Neural cell (in vitro differentiated cells): ENCODE measurements around the gene KDM3B. TPM values are rescaled to one million over a fixed set of nuclear protein-coding genes. Genes with fewer than 3 reads are reported as not detected.

ENCODE experiments used
- H2AFZ ChIP-seq: fragments of 200-600, 300-800 bp; sonication (generic), shearing (Covaris generic); 2 replicates; pipeline ENCODE4 v1.6.0; 2014; ENCODE audit warnings: low read depth, mild to moderate bottlenecking, antibody characterized with exemption, low read length, moderate library complexity
- H3F3A ChIP-seq: fragments of 200-600 bp; shearing (Covaris generic); 2 replicates; pipeline ENCODE4 v1.6.1; 2016; ENCODE audit warnings: mild to moderate bottlenecking, moderate library complexity, mixed read lengths, antibody characterized with exemption, low read length; ENCODE audit not compliant: insufficient read depth, poor library complexity, severe bottlenecking
- H3K27ac ChIP-seq: fragments of 200-600, 300-800 bp; sonication (generic), shearing (Covaris generic); 2 replicates; pipeline ENCODE4 v1.5.1; 2014; ENCODE audit warnings: mild to moderate bottlenecking, low read length, moderate library complexity
- H3K27me3 ChIP-seq: fragments of 300-800, 200-600 bp; sonication (generic), shearing (Covaris generic); 2 replicates; pipeline ENCODE4 v1.6.0; 2014; ENCODE audit warnings: mild to moderate bottlenecking, low read depth, low read length, moderate library complexity; ENCODE audit not compliant: insufficient read depth
- H3K36me3 ChIP-seq: fragments of 300-800, 200-600 bp; sonication (generic), shearing (Covaris generic); 2 replicates; pipeline ENCODE4 v1.5.1; 2014; ENCODE audit warnings: mild to moderate bottlenecking, antibody characterized with exemption, low read length, moderate library complexity; ENCODE audit not compliant: insufficient read depth
- H3K4me2 ChIP-seq: fragments of 300-800, 200-600 bp; sonication (generic), shearing (Covaris generic); 2 replicates; pipeline ENCODE4 v1.6.0; 2014; ENCODE audit warnings: mild to moderate bottlenecking, low read length
- H3K4me3 ChIP-seq: fragments of 300-800, 200-600 bp; sonication (generic), shearing (Covaris generic); 2 replicates; pipeline ENCODE4 v1.5.1; 2014; ENCODE audit warnings: mild to moderate bottlenecking, low read length, moderate library complexity
- H3K79me2 ChIP-seq: fragments of 200-600 bp; shearing (Covaris generic); replicated peaks from 2 replicates; pipeline ENCODE4 v1.6.0; 2014; ENCODE audit warnings: mild to moderate bottlenecking, low read length, moderate library complexity; ENCODE audit not compliant: insufficient read depth
- H3K9ac ChIP-seq: fragments of 300-800, 200-600 bp; sonication (generic), shearing (Covaris generic); 2 replicates; pipeline ENCODE4 v1.6.1; 2016; ENCODE audit warnings: mild to moderate bottlenecking, low read length, mixed read lengths
- H3K9me2 ChIP-seq: fragments of 200-600 bp; shearing (Covaris generic); 2 replicates; pipeline ENCODE4 v1.6.1; 2016; ENCODE audit warnings: mild to moderate bottlenecking, low read length, mixed read lengths; ENCODE audit not compliant: insufficient read depth
- H3K9me3 ChIP-seq: fragments of 200-600, 300-800 bp; sonication (generic), shearing (Covaris generic); 2 replicates; pipeline ENCODE4 v1.6.1; 2016; ENCODE audit warnings: mild to moderate bottlenecking, mixed run types, low read length, moderate library complexity, mixed read lengths
- H4K20me1 ChIP-seq: fragments of 200-600 bp; shearing (Covaris generic); 2 replicates; pipeline ENCODE4 v1.6.1; 2016; ENCODE audit warnings: mild to moderate bottlenecking, mixed run types; ENCODE audit not compliant: insufficient read depth
- CTCF ChIP-seq: fragments of 450-650 bp; IDR thresholded peaks from 2 replicates; pipeline ENCODE4 v1.5.1; 2014; ENCODE audit warnings: antibody characterized with exemption, mild to moderate bottlenecking, moderate library complexity; ENCODE audit not compliant: poor library complexity, severe bottlenecking
- EP300 ChIP-seq: fragments of 450-650 bp; conservative IDR thresholded peaks from 2 replicates; pipeline ENCODE4 v1.6.1; 2014; ENCODE audit warnings: antibody characterized with exemption, mild to moderate bottlenecking, moderate library complexity; ENCODE audit not compliant: poor library complexity, severe bottlenecking
- EZH2 ChIP-seq: fragments of 200-600, 300-800 bp; shearing (Covaris generic), sonication (generic); IDR thresholded peaks from 2 replicates; pipeline ENCODE4 v1.6.1; 2014; ENCODE audit warnings: antibody characterized with exemption, low read length, borderline replicate concordance, mild to moderate bottlenecking; ENCODE audit not compliant: insufficient read depth, poor library complexity, severe bottlenecking
- MXI1 ChIP-seq: fragments of 450-650 bp; conservative IDR thresholded peaks from 2 replicates; pipeline ENCODE4 v1.6.1; 2014; ENCODE audit warnings: antibody characterized with exemption, mild to moderate bottlenecking; ENCODE audit not compliant: poor library complexity, severe bottlenecking
- POLR2AphosphoS5 ChIP-seq: IDR thresholded peaks from 2 replicates; pipeline ENCODE4 v1.6.1; 2012
- RAD21 ChIP-seq: fragments of 450-650 bp; conservative IDR thresholded peaks from 2 replicates; pipeline ENCODE4 v1.6.1; 2014; ENCODE audit warnings: antibody characterized with exemption, mild to moderate bottlenecking, moderate library complexity
- REST ChIP-seq: IDR thresholded peaks from 2 replicates; pipeline ENCODE4 v1.6.1; 2012; ENCODE audit warnings: borderline replicate concordance
- SMC3 ChIP-seq: fragments of 450-650 bp; conservative IDR thresholded peaks from 2 replicates; pipeline ENCODE4 v1.6.1; 2014; ENCODE audit warnings: antibody characterized with exemption, mild to moderate bottlenecking, moderate library complexity; ENCODE audit not compliant: poor library complexity
- TAF1 ChIP-seq: IDR thresholded peaks from 2 replicates; pipeline ENCODE4 v1.6.1; 2012; ENCODE audit warnings: low read depth
- polyA plus RNA-seq: library from polyadenylated mRNA; depleted of rRNA; stranded (reverse); fragments of >200 nt; gene quantifications from 2 replicates; pipeline ENCODE4 v1.2.3, GENCODE V29; 2014

The KDM3B gene
- polyA plus RNA-seq, 1 donor from 2014 or later: 58.7 TPM

DNA sequence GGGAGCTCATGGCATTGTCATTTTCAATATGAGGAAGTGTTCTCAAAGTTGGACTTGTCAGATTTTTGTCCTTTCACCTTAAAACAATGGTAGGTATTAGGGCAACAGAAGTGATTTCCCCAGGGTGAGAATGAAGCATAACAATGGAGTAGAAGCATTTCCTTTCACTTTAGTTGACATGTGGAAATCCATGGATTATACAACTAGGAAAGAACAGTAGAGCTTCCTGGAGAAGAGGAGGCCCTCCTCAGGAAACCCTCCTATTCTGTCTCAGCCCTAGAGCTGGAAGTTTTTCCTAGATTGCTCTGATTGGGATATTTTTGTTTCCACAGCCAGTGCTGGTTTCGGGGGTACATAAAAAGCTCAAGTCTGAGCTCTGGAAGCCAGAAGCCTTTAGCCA is 72.6 kb downstream of the KDM3B start:
- H3K27me3 ChIP-seq: no peaks in the 10 kb centered on the region
- H3K9me2 ChIP-seq: no peaks in the 10 kb centered on the region
- H3K36me3 ChIP-seq: peaks cover 4% of the 10 kb centered on the region
- H3K4me2 ChIP-seq: no peak overlapping the region
- no peak overlapping the region for H3K9ac ChIP-seq
- H3K9me3 ChIP-seq: no peaks in the 10 kb centered on the region
- no peaks in the 10 kb centered on the region for H3F3A ChIP-seq
- no peak overlapping the region for H3K4me3 ChIP-seq
- no peak overlapping the region for H2AFZ ChIP-seq
- no peaks in the 10 kb centered on the region for H4K20me1 ChIP-seq
- no peak overlapping the region for H3K27ac ChIP-seq
- TF ChIP-seq EZH2: no peak
- no peak for TF ChIP-seq SMC3
- TF ChIP-seq TAF1: no peak
- no peak for TF ChIP-seq POLR2AphosphoS5
- no peak for TF ChIP-seq MXI1
- no peak for TF ChIP-seq EP300
- no peak for TF ChIP-seq RAD21
- no peak for TF ChIP-seq CTCF
- no peak for TF ChIP-seq REST
- no peaks in the 10 kb centered on the region for H3K79me2 ChIP-seq

DNA sequence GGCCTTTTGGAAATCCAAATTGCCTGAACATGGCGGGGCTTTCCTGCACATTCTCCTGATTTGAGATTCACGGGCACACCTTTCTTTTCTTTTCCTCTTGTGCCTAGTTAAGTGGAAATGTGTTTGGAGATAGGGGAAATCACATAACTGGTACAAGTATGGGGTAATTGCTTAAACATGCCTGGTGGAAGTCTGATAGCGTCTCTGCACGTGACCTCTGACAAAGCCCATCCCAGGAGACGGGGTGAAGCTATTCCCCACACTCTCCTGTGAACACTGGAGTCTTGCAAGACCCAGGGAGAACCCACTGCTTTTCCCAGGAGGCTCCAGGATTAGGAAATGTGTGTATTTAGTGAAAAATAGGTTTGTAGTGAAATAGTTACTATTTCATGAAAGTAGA is 83.5 kb downstream of the KDM3B start:
- Histone ChIP-seq H2AFZ (no peak overlapping the region), H4K20me1 (no peaks in the 10 kb centered on the region), H3K27ac (no peak overlapping the region), H3K9ac (no peak overlapping the region), H3K36me3 (no peaks in the 10 kb centered on the region), H3K4me3 (no peak overlapping the region), H3K4me2 (no peak overlapping the region), H3K79me2 (peaks cover 19% of the 10 kb centered on the region), H3K27me3 (no peaks in the 10 kb centered on the region), H3K9me3 (no peaks in the 10 kb centered on the region), H3F3A (no peaks in the 10 kb centered on the region), H3K9me2 (no peaks in the 10 kb centered on the region)
- TF ChIP-seq RAD21 (no peak), POLR2AphosphoS5 (no peak), SMC3 (no peak), TAF1 (no peak), CTCF (no peak), EP300 (no peak), MXI1 (no peak), REST (no peak), EZH2 (no peak)
